ENCODE results near the gene GNAI3.

GNAI3 gene

DNA sequence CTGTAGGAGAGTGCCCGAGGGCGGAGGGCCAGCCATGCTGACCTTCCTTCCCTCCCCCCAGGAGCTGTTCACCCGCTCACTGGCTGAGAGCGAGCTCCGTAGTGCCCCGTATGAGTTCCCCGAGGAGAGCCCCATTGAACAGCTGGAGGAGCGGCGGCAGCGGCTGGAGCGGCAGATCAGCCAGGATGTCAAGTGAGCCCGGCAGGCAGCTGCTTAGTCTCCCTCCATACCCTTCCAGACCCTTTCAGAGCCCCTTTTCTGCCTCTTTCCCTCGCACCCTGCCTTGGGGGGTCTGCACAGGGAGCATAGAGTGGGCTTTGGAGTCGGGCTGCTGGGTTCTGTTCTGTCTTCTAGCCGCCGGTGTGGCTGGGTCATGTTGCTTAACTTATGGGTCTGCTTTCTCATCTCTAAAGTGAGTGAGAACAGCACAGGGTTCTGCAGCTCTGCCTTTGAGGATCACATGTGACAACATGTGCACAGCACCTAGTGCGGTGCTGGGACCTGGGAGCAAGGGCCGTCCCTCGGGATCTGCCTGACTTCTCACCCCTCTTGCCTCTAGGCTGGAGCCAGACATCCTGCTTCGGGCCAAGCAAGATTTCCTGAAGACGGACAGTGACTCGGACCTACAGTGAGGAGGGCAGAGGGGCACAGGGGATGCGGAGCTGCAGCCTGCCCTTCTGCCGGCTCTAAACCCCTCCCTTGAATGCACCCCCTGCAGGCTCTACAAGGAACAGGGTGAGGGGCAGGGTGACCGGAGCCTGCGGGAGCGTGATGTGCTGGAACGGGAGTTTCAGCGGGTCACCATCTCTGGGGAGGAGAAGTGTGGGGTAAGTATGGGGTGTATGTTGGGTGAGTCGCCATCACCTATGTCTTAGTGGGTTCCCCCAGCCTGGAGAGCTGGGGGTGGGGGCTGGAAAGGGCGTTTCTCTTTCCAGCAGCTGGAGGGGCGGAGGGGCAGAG is 77.5 kb downstream of the GNAI3 start:
- no peak for DNase-seq

GRCh38 chr1:109626682-109627408 is 78.4 kb downstream of the GNAI3 start:
- no peak for DNase-seq

- no peak for DNase-seq
Measured at GRCh38 chr1:109627692-109628399, 79.4 kb downstream of the GNAI3 start.

GRCh38 chr1:109628540-109629321 is 80.3 kb downstream of the GNAI3 start:
- DNase-seq, result no peak

DNA sequence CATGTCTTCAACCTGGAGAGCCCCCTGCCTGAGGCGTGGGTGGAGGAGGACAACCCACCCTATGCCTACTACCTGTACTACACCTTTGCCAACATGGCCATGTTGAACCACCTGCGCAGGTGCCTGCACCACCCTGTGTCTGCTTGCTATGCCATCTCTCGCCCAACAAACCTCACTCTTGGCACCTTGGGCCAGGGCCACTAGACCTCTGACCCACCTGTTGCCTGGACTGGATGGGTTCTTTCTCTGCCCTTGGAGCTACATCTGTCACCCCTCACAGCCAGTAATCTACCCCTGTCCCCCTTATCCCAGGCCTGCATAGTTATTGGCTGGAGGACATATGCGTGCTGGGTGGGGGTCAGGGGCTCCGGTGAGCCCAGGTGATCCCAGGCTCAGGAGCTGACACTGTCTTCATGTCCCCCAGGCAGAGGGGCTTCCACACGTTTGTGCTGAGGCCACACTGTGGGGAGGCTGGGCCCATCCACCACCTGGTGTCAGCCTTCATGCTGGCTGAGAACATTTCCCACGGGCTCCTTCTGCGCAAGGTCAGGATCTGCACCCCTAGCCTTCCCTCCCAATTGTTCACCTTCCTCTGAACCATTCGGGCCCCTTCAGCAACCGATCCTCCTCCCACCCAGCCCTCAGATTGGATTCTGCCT is 81.1 kb downstream of the GNAI3 start:
- no peak for DNase-seq

DNA sequence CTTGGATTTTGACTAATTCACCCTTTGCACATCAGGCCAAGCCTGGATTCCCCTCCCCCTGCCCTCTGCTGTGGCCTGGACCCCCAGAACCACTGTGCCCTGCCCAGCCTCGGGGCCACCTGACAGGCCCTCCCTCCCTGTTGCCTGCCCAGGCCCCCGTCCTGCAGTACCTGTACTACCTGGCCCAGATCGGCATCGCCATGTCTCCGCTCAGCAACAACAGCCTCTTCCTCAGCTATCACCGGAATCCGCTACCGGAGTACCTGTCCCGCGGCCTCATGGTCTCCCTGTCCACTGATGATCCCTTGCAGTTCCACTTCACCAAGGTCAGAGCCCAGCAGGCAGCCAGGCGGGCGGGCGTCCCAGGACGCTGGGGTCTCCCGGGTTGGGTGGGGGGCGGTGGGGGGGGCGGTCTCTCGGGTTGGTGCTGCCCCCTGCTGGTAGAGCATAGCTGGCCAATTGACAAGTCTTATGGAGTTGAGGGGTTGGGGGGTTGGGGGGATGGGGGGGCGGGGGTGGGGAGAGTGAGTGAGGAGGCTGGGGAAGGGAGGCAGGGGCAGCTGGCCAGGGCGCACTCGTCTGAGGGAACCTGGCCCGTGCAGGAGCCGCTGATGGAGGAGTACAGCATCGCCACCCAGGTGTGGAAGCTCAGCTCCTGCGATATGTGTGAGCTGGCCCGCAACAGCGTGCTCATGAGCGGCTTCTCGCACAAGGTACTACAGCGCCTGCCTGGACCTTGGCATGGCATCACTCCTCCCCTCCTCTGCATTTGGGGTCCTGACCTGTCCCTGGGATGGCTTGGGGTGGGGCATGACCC is 81.9 kb downstream of the GNAI3 start:
- DNase-seq, result no peak

- no peak for DNase-seq
Measured at GRCh38 chr1:109630898-109631512, 82.6 kb downstream of the GNAI3 start.

DNA sequence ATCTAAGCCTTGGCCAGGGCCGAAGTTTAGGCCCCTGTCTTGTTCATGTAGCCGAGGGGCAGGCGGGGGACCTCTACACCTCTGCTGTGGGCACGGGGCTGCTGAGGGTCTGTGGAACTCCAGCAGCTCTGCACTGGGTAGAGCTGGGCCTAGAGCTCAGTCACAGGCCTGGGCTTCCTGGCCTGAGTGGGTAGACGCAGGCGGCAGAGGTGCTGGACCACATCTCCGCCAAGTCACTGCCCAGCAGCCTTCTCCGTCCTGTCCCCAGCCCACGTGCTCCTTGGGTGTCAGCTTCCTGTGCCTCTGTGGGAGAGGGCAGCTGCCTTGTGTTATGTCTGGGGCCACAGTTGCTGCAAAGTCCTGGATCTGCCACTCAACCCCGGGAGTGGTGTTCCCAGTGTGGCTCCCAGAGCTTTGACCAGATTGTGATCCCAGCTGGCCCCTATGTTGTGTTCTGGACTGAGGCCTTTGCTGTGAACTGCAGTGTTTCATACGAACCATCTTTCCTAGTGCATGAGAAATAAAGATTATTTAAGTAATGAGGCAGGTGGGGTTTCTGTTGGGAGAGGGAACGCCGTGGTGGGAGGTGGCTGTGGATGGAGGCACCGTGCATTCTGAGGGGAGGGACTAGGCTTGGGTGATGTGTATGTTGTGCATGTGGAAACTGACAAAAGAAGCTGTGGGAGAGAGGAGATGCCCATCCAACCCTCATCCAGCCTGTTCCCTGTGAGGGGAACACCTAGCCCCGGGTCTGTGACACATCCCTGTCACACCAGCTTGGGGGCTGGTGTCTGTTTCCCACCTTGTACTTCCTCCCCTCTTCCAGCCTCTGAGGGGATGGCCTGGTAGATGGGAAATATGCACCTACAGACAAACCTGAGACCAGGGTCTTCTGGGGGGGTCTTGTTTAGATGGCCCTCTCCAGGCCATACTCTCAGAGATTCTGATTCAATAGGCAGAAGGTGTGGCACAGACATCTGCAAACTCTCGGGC is 83.4 kb downstream of the GNAI3 start:
- DNase-seq, result no peak

- peak; percentile 79 for DNase-seq
Measured at GRCh38 chr1:109632671-109633346, 84.4 kb downstream of the GNAI3 start.

DNA sequence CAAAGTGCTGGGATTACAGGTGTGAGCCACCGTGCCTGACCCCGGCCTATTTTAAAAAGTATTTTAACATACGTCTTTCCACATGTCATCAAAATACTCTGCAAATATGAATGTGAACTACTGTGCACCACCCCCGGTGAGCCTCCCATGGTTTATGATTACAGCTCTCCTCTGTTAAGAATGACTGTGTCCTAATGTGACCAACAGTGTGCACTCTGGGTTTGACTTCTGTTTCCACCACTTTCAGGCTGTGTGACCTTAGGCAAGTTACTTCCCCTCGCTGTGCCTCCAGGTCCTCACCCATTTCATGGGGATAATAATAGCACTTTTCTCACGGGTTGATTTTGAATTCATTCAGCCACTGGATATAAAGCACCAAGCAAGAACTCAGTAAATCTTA is 85.9 kb downstream of the GNAI3 start:
- DNase-seq, result no peak

- DNase-seq, result no peak
Measured at GRCh38 chr1:109634771-109635750, 86.6 kb downstream of the GNAI3 start.

DNA sequence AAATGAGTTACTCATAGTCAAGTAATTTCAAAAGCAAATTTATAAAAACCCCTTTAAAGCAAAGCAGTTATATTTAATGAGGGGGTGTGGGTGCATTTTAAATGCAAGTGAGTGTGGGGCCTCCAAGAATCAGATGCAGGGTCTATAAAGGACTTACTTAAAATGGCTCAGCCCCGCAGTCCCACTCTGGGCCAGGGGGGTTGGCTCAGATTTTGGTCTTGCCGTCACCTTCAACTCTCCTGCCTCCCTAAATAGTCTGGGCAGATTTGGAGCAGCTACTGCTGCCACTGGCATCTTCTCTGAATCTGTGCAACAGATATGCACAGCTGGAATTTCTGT is 87.4 kb downstream of the GNAI3 start:
- no peak for DNase-seq

DNA sequence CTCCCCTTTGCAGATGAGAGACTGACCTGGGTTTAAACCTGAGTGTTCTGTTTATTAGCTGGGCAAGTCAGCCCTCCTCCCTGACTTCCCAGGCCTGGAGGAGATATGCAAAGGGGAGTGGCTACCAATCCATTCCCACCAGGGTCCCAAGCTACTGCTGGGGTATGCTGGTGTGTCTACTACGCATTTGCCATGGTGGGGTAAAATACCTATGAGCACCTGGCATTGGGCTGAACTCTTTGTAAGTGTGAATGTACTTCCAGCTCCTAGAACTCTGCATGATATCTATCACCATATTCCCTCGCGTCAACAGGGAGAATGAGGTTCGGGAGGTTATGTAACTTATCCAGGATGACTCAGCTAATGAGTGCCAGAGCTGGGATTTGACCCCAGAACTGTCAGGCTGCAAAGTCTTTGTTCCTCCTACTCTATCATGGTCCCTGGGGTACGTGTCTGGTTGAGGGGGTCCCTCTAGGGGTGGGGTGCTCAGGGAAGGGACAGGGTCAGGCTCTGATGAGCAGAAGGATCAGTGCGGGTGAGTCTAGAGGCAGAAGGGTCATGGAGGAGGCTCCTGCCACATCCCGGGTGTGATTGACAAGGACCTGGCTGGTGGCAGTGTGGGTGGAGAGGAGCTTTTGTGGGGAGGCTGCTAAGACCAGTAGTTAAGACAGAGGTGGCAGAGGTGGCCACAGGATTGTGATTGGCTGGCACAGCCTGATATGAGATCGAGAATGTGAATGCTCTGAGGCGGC is 88.0 kb downstream of the GNAI3 start:
- no peak for DNase-seq

DNA sequence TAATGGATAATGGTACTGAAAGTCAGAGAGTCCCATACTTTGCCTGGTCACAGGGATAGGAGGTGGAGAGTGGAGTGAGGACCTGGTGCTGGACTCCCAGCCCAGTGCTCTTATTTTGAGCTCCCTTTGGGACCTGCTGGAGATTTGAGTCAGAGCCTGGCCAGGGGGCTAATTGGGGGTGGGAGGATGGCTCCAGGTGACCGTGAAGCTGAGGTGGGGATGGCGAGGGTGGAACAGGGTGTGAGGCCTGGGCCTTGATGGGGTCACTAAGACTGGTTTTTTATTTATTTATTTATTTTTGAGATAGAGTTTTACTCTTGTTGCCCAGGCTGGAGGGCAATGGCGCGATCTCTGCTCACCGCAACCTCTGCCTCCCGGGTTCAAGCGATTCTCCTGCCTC is 89.0 kb downstream of the GNAI3 start:
- no peak for DNase-seq

GRCh38 chr1:109639063-109639840 is 90.8 kb downstream of the GNAI3 start:
- DNase-seq, result no peak

DNA sequence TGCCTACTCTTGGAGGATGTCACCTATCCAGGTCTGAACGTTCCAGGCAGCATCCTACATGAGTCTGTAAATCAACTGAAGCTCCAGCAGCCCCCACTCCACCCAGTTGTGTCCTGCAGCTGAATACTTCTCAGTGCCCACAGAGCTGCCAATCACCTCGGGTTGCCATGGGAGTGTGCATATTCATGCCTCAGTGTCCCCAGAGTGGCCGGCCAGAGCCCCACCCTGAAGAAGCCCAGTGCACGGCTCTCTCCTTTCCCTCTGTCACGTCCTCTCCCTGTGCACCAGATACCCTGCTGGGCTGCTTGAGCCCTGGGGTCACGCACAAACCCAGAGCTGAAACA is 91.4 kb downstream of the GNAI3 start:
- DNase-seq, result no peak
